IMR-90 (cell line): Measurements from ENCODE around the gene TBC1D1. TPM values are rescaled to one million over a fixed set of nuclear protein-coding genes. Genes with fewer than 3 reads are reported as not detected.

ENCODE experiments used
- ATAC-seq: fragments of 200-7000 bp; cut with Tn5 transposase; 2 replicates; pipeline ENCODE4 v1.9.1; 2020; ENCODE audit warnings: low read depth, mild to moderate bottlenecking, moderate library complexity
- BruUV-seq: library from RNA; stranded (reverse); fragments of 400-500 nt; replicated peaks from 2 replicates; lab custom pipeline; 2021; lab: Mats Ljungman, UMichigan
- CTCF ChIA-PET: fragments of 300-600 bp; formaldehyde crosslinking; extraction: SDS; loops from one replicate; lab custom pipeline; 2021; ENCODE audit warnings: antibody characterized with exemption; lab: Yijun Ruan, JAX
- POLR2A ChIA-PET: fragments of 300-600 bp; sonication (Branson Sonifier 250); formaldehyde crosslinking; loops from one replicate; lab custom pipeline; 2022; ENCODE audit warnings: antibody characterized with exemption; ENCODE audit not compliant: unreplicated experiment; lab: Charles Lee
- DNase-seq: peaks from one replicate; pipeline ENCODE4 v3.0.0; 2013
- H2AFZ ChIP-seq: replicated peaks from 2 replicates; pipeline ENCODE3; 2013; ENCODE audit warnings: low read length, mild to moderate bottlenecking; ENCODE audit not compliant: poor library complexity
- H2AK5ac ChIP-seq: 2 replicates; pipeline ENCODE4 v1.6.1; 2013; ENCODE audit warnings: low read depth, low read length, inconsistent platforms
- H2AK9ac ChIP-seq: replicated peaks from 2 replicates; pipeline ENCODE3; 2013; ENCODE audit warnings: mild to moderate bottlenecking, low read depth, low read length, moderate library complexity; ENCODE audit not compliant: poor library complexity
- H2BK120ac ChIP-seq: 2 replicates; pipeline ENCODE4 v1.6.1; 2013; ENCODE audit warnings: low read depth, low read length, inconsistent platforms
- H2BK15ac ChIP-seq: 3 replicates; pipeline ENCODE4 v1.6.1; 2013; ENCODE audit warnings: low read depth, low read length, inconsistent platforms
- H2BK20ac ChIP-seq: 2 replicates; pipeline ENCODE4 v1.6.1; 2013; ENCODE audit warnings: low read depth, mild to moderate bottlenecking, inconsistent platforms, low read length, moderate library complexity
- H2BK5ac ChIP-seq: 2 replicates; pipeline ENCODE4 v1.6.1; 2013; ENCODE audit warnings: mild to moderate bottlenecking, low read depth, low read length, inconsistent platforms; ENCODE audit not compliant: poor library complexity, severe bottlenecking
- H3K14ac ChIP-seq: replicated peaks from 2 replicates; pipeline ENCODE4 v1.6.1; 2013; ENCODE audit warnings: low read depth, low read length, inconsistent platforms
- H3K18ac ChIP-seq: 2 replicates; pipeline ENCODE4 v1.6.1; 2013; ENCODE audit warnings: low read depth, low read length, control low read depth
- H3K23ac ChIP-seq: 2 replicates; pipeline ENCODE4 v1.6.1; 2013; ENCODE audit warnings: low read depth, low read length, inconsistent platforms
- H3K27ac ChIP-seq: 2 replicates; pipeline ENCODE4 v1.5.1; 2013; ENCODE audit warnings: mild to moderate bottlenecking, control low read depth, low read length; ENCODE audit not compliant: insufficient read depth
- H3K27me3 ChIP-seq: 2 replicates; pipeline ENCODE4 v1.6.1; 2013; ENCODE audit warnings: low read length; ENCODE audit not compliant: control insufficient read depth, insufficient read depth
- H3K36me3 ChIP-seq: 2 replicates; pipeline ENCODE4 v1.6.1; 2013; ENCODE audit warnings: low read length, mixed read lengths; ENCODE audit not compliant: control insufficient read depth, insufficient read depth
- H3K4ac ChIP-seq: 2 replicates; pipeline ENCODE4 v1.6.1; 2013; ENCODE audit warnings: low read depth, low read length, inconsistent platforms
- H3K4me1 ChIP-seq: 2 replicates; pipeline ENCODE4 v1.6.1; 2013; ENCODE audit warnings: low read length, mixed read lengths; ENCODE audit not compliant: control insufficient read depth, insufficient read depth
- H3K4me2 ChIP-seq: 2 replicates; pipeline ENCODE4 v1.6.1; 2013; ENCODE audit warnings: low read depth, mild to moderate bottlenecking, control low read depth, low read length, moderate library complexity
- H3K4me3 ChIP-seq: 2 replicates; pipeline ENCODE4 v1.5.1; 2013; ENCODE audit warnings: low read depth, mild to moderate bottlenecking, control low read depth, low read length, moderate library complexity; ENCODE audit not compliant: insufficient read depth
- H3K56ac ChIP-seq: 2 replicates; pipeline ENCODE4 v1.6.1; 2013; ENCODE audit warnings: low read length, inconsistent platforms; ENCODE audit not compliant: insufficient read depth; ENCODE audit errors: extremely low read depth
- H3K79me1 ChIP-seq, 2 experiments: 2 replicates each; pipeline ENCODE4 v1.6.1; 2013; ENCODE audit warnings: low read length in 2 of 2, inconsistent platforms in 1 of 2, low read depth in 1 of 2
- H3K9ac ChIP-seq: 2 replicates; pipeline ENCODE4 v1.6.1; 2013; ENCODE audit warnings: low read depth, low read length, control low read depth
- H3K9me1 ChIP-seq: 2 replicates; pipeline ENCODE4 v1.6.1; 2013; ENCODE audit warnings: low read length, inconsistent platforms; ENCODE audit not compliant: insufficient read depth
- H3K9me3 ChIP-seq: 2 replicates; pipeline ENCODE4 v1.6.1; 2013; ENCODE audit warnings: low read length; ENCODE audit not compliant: control insufficient read depth, insufficient read depth
- H4K20me1 ChIP-seq: 2 replicates; pipeline ENCODE4 v1.6.1; 2013; ENCODE audit warnings: low read length, inconsistent platforms; ENCODE audit not compliant: insufficient read depth
- H4K5ac ChIP-seq: 2 replicates; pipeline ENCODE4 v1.6.1; 2013; ENCODE audit warnings: mild to moderate bottlenecking, low read depth, low read length, control low read depth
- H4K8ac ChIP-seq, 2 experiments: 2 replicates each; pipeline ENCODE4 v1.6.1; 2013; ENCODE audit warnings: low read depth in 2 of 2, low read length in 2 of 2, control low read depth in 1 of 2, inconsistent platforms in 1 of 2
- H4K91ac ChIP-seq: 2 replicates; pipeline ENCODE4 v1.6.1; 2013; ENCODE audit warnings: low read depth, low read length, inconsistent platforms; ENCODE audit not compliant: insufficient read depth
- BHLHE40 ChIP-seq: fragments of 150-350 bp; IDR thresholded peaks from 2 replicates; pipeline ENCODE4 v1.6.1; 2016; ENCODE audit warnings: mild to moderate bottlenecking, low read depth, low read length
- CEBPB ChIP-seq: IDR thresholded peaks from 2 replicates; pipeline ENCODE4 v1.6.1; 2012; ENCODE audit warnings: low read depth, low read length, improper control_type of control experiment
- CHD1 ChIP-seq: IDR thresholded peaks from 2 replicates; pipeline ENCODE4 v1.6.1; 2012; ENCODE audit warnings: low read depth, low read length, improper control_type of control experiment
- CTCF ChIP-seq: conservative IDR thresholded peaks from 2 replicates; pipeline ENCODE4 v1.5.1; 2012; ENCODE audit warnings: mild to moderate bottlenecking, low read depth, low read length, improper control_type of control experiment
- ELK1 ChIP-seq: fragments of 150-350 bp; IDR thresholded peaks from 2 replicates; pipeline ENCODE4 v1.6.1; 2016; ENCODE audit warnings: low read depth, mild to moderate bottlenecking, low read length, moderate library complexity, borderline replicate concordance
- FOS ChIP-seq: fragments of 150-350 bp; IDR thresholded peaks from 2 replicates; pipeline ENCODE4 v1.6.1; 2016; ENCODE audit warnings: low read depth, low read length
- MAFK ChIP-seq: IDR thresholded peaks from 2 replicates; pipeline ENCODE4 v1.6.1; 2012; ENCODE audit warnings: low read depth, low read length, improper control_type of control experiment
- MAZ ChIP-seq: IDR thresholded peaks from 2 replicates; pipeline ENCODE4 v1.6.1; 2012; ENCODE audit warnings: low read depth, mild to moderate bottlenecking, low read length, improper control_type of control experiment, moderate library complexity, borderline replicate concordance
- MXI1 ChIP-seq: IDR thresholded peaks from 2 replicates; pipeline ENCODE4 v1.6.1; 2012; ENCODE audit warnings: low read depth, mild to moderate bottlenecking, low read length, moderate library complexity, borderline replicate concordance
- NFE2L2 ChIP-seq: fragments of 150-350 bp; IDR thresholded peaks from 2 replicates; pipeline ENCODE4 v1.6.1; 2016; ENCODE audit warnings: low read depth, mild to moderate bottlenecking, low read length
- POLR2A ChIP-seq: IDR thresholded peaks from 2 replicates; pipeline ENCODE4 v1.6.1; 2012; ENCODE audit warnings: mild to moderate bottlenecking, low read depth, low read length
- RAD21 ChIP-seq: IDR thresholded peaks from 2 replicates; pipeline ENCODE4 v1.6.1; 2012; ENCODE audit warnings: low read length, improper control_type of control experiment
- RCOR1 ChIP-seq: IDR thresholded peaks from 2 replicates; pipeline ENCODE4 v1.6.1; 2012; ENCODE audit warnings: mild to moderate bottlenecking, low read length, improper control_type of control experiment; ENCODE audit not compliant: insufficient replicate concordance
- RFX5 ChIP-seq: IDR thresholded peaks from 2 replicates; pipeline ENCODE4 v1.8.0; 2012; ENCODE audit warnings: low read depth, mild to moderate bottlenecking, low read length, moderate library complexity
- SMC3 ChIP-seq: fragments of 150-350 bp; IDR thresholded peaks from 2 replicates; pipeline ENCODE4 v1.6.1; 2016; ENCODE audit warnings: low read depth, mild to moderate bottlenecking, antibody characterized with exemption, low read length, moderate library complexity
- USF2 ChIP-seq: fragments of 150-350 bp; IDR thresholded peaks from 2 replicates; pipeline ENCODE4 v1.6.1; 2017; ENCODE audit warnings: mild to moderate bottlenecking, antibody characterized with exemption, low read length, low read depth
- WGBS, 2 experiments: methylation state at CpG; one replicate each; pipeline versions ENCODE4 v1.1.5 to v1.1.7; 2013; ENCODE audit warnings: missing lambda C conversion rate in 2 of 2; ENCODE audit not compliant: insufficient read length in 1 of 2; ENCODE audit errors: extremely low coverage in 2 of 2; 5-methylcytosine and 5-hydroxymethylcytosine counted together
- dilution Hi-C: fragments of 300-500 bp; cut with HindIII; formaldehyde crosslinking; loops from one replicate; pipeline ENCODE4 v1.14.3; 2018; ENCODE audit warnings: low sequenced_read_pairs; ENCODE audit not compliant: unreplicated experiment
- in situ Hi-C: fragments of 300-500 bp; cut with MboI; formaldehyde crosslinking; loops from 3 replicates; pipeline ENCODE4 v1.14.3; 2019; ENCODE audit warnings: low sequenced_read_pairs, inconsistent platforms, mixed read lengths
- intact Hi-C: fragments of 100-400 bp; cut with micrococcal nuclease; formaldehyde crosslinking; loops from 2 replicates; pipeline ENCODE4 v1.10.0; 2022
- polyA plus RNA-seq, 3 experiments: library from polyadenylated mRNA; depleted of rRNA; stranded (reverse); fragments of >200 nt; gene quantifications; 2 replicates each; pipeline ENCODE4 v1.2.3, GENCODE V29; 2012; ENCODE audit warnings: low replicate concordance in 1 of 3
- total RNA-seq: library from RNA; depleted of rRNA; stranded (reverse); fragments of >200 nt; gene quantifications from 2 replicates; pipeline ENCODE4 v1.2.3, GENCODE V29; 2012

Gene TBC1D1
- total and polyA plus RNA-seq, 2 of the 4 experiments (the other 2 are of a cell fraction), result 42.4 to 104 TPM

- Histone ChIP-seq H3K9me1 (peaks cover 8% of the 10 kb centered on the region; the same call in 1 of the 2 replicates), H2BK15ac (no peak overlapping the region), H2BK120ac (no peak overlapping the region), H3K27ac (no peak overlapping the region), H4K20me1 (peaks cover 5% of the 10 kb centered on the region; the same call in 1 of the 2 replicates), H3K4ac (no peak overlapping the region), H3K4me1 (no peaks in the 10 kb centered on the region; the same call in 1 of the 2 replicates), H4K91ac (no peak overlapping the region), H3K9me3 (no peaks in the 10 kb centered on the region), H4K8ac (no peak overlapping the region), H2BK5ac (no peak overlapping the region), H4K5ac (no peak overlapping the region), H2AK5ac (no peak overlapping the region), H3K4me2 (no peak overlapping the region), H2AK9ac (no peak overlapping the region), H3K36me3 (no peaks in the 10 kb centered on the region), H3K23ac (no peak overlapping the region), H2BK20ac (no peak overlapping the region), H3K79me1 (no peaks in the 10 kb centered on the region), H2AFZ (no peak overlapping the region), H3K14ac (no peak overlapping the region), H3K27me3 (peaks cover 20% of the 10 kb centered on the region), H3K9ac (no peak overlapping the region), H3K4me3 (no peak overlapping the region), H3K56ac (no peak overlapping the region), H3K18ac (no peak overlapping the region)
- WGBS, 2 experiments, result no CpG with 5 or more reads among the region's 4 CpGs
- TF ChIP-seq NFE2L2 (no peak), POLR2A (no peak), BHLHE40 (no peak), RAD21 (no peak), FOS (no peak), CHD1 (no peak), MXI1 (no peak), RCOR1 (no peak), RFX5 (no peak), CEBPB (no peak), MAZ (no peak), MAFK (no peak), ELK1 (no peak), USF2 (no peak), SMC3 (no peak), CTCF (no peak)
- no peak for ATAC-seq
- BruUV-seq, result no TSS peak
- dilution Hi-C loops (no loop called here), in situ Hi-C loops (no loop called here), intact Hi-C loops (no loop called here)
- ChIA-PET POLR2A (no interaction called here), CTCF (no interaction called here)
- DNase-seq, result no peak
Measured at GRCh38 chr4:37956941-37957340, 66.1 kb downstream of the TBC1D1 start.
